Measurements from ENCODE around the gene TMEM132D.

The TMEM132D gene

DNA sequence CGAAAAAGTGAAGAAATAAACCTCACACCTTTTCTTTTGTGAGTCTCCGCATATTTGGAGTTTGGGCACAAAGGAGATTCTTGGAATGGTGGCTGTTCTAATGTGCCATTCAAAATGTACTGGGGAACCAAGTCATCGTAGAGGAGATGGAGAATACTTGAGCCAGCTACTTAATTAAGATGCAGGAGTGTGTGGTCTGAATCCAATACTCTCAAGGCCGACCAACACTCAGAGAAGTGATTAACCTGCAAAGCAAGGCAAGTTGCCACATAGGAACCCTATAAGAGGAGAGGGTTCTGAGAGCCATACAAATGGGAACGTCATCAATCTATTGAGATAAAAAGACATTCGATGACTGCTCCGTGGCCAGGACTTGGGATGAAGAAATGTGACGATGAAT is 603.8 kb downstream of the TMEM132D start:
- DNase-seq (ENCODE audit: extremely low read depth, low read depth) = no peak
- TF ChIP-seq CTCF (IDR thresholded peaks at IDR 0.05; ENCODE audit: low read depth, low read length) = no peak

- DNase-seq (ENCODE audit: extremely low read depth, low read depth) = no peak
- TF ChIP-seq CTCF (IDR thresholded peaks at IDR 0.05; ENCODE audit: low read depth, low read length) = no peak
Measured at GRCh38 chr12:129298921-129299320, 604.9 kb downstream of the TMEM132D start.

DNA sequence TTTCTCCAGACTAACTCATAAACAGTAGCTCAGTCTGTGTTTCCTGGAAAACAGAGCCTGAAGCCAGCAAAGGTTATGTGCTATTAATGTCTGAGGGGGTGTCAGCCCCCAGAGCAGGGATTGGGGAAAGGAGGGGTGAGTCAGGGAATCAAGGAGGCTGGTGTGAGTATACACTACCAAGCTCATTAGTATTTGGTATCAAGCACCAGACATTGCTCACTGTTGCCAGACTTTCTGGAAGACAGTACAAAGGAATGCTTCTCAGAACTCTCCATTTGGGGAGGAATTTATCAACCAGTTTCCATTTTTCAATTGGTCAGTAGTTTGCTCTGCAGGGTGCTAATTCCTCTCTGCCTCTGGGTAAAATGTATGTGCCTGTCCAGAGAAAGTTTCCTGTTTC is 607.2 kb downstream of the TMEM132D start:
- DNase-seq (ENCODE audit: extremely low read depth, low read depth) = no peak
- TF ChIP-seq CTCF (IDR thresholded peaks at IDR 0.05; ENCODE audit: low read depth, low read length) = no peak

DNA sequence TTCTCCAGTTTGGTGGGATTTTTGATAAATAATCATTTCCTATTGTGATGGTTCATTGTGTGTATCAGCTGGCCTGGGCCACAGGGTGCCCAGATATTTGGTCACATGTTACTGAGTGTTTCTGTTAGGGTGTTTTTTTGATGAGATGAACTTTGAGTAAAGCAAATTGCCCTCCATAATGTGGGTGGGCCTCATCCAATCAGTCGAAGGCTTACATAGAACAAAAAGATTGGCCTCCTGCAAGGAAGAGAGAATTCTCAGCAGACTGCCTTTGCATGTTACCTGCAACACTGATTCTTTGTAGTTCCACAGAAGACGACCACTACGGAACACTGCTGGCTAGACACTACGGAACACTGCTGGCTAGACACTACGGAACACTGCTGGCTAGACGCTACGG is 609.0 kb downstream of the TMEM132D start:
- TF ChIP-seq CTCF (IDR thresholded peaks at IDR 0.05; ENCODE audit: low read depth, low read length) = no peak
- no peak for DNase-seq (ENCODE audit: extremely low read depth, low read depth)

- DNase-seq (ENCODE audit: extremely low read depth, low read depth) = no peak
- TF ChIP-seq CTCF (IDR thresholded peaks at IDR 0.05; ENCODE audit: low read depth, low read length) = no peak
Measured at GRCh38 chr12:129279771-129280170, 624.1 kb downstream of the TMEM132D start.

- DNase-seq (ENCODE audit: extremely low read depth, low read depth) = no peak
- TF ChIP-seq CTCF (IDR thresholded peaks at IDR 0.05; ENCODE audit: low read depth, low read length) = no peak
Measured at GRCh38 chr12:129276361-129277060, 627.3 kb downstream of the TMEM132D start.

- TF ChIP-seq CTCF (IDR thresholded peaks at IDR 0.05; ENCODE audit: low read depth, low read length) = no peak
- DNase-seq (ENCODE audit: extremely low read depth, low read depth) = no peak
Measured at GRCh38 chr12:129269756-129270495, 633.9 kb downstream of the TMEM132D start.
